Gastroesophageal sphincter (tissue), 3 donors: ENCODE measurements around the gene FGFRL1.
A peak's percentile ranks its signal among the peaks of the same experiment; 100 is the strongest.

Experiments used
- CTCF ChIP-seq, 4 experiments: fragments of 200-600 bp in 2 of 4; fragments of 450-650 bp in 2 of 4; sonication (generic) in 1 of 4; IDR thresholded peaks; one replicate each; pipeline ENCODE4 v1.5.1; 2017 to 2019; ENCODE audit warnings: antibody characterized with exemption in 4 of 4, mild to moderate bottlenecking in 2 of 4, moderate library complexity in 2 of 4
- POLR2A ChIP-seq, 2 donors: fragments of 450-650 bp; IDR thresholded peaks; one replicate each; pipeline ENCODE4 v1.6.1; 2017; ENCODE audit warnings: antibody characterized with exemption in 2 of 2, mild to moderate bottlenecking in 2 of 2, moderate library complexity in 1 of 2
- POLR2AphosphoS5 ChIP-seq: sonication (generic); formaldehyde crosslinking; IDR thresholded peaks from one replicate; pipeline ENCODE4 v1.6.1; 2017; ENCODE audit warnings: antibody characterized with exemption

- no peak for TF ChIP-seq CTCF (IDR thresholded peaks at IDR 0.05)
- TF ChIP-seq POLR2A (IDR thresholded peaks at IDR 0.05), result no peak
- peak; percentile 58 for TF ChIP-seq POLR2AphosphoS5
Measured at GRCh38 chr4:1053080-1053661, 41.7 kb downstream of the FGFRL1 start.
